OCI-LY7 (cell line): Measurements from ENCODE around the gene PDCD2L.

Source experiments
- EZH2phosphoT487 ChIP-seq: fragments of 200-600 bp; sonication (generic); IDR thresholded peaks from 2 replicates; pipeline ENCODE4 v1.6.1; 2018; ENCODE audit warnings: low read depth, borderline replicate concordance, mild to moderate bottlenecking, mixed run types, antibody characterized with exemption, low read length, moderate library complexity, mixed read lengths
- TF ChIP-seq, protein P1 (sequence below): fragments of 200-600 bp; sonication (generic); conservative IDR thresholded peaks from 2 replicates; pipeline ENCODE4 v1.5.1; 2014; ENCODE audit warnings: mild to moderate bottlenecking, antibody characterized with exemption, low read length, moderate library complexity, mixed read lengths

DNA sequence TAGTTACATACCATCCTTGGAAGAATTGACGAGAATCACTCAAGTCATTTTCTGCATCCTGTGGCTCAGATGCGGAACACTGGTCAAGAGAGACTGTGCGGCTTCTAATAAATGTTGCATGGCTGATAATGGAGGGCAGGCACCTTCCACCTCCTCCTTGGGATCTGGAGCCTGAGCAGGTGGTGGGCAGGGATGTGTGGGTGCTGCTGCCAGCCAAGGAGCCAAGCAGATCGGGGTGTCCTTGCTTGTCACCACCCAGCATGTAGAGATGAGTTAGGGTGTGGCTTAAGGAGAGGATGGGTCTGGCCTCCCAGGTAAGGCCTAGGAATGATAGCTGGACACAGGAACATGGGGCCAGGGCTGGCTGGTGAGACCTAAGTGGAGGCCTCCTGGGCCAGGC lies 21.7 kb upstream of the PDCD2L start:
- TF ChIP-seq, protein P1, sequence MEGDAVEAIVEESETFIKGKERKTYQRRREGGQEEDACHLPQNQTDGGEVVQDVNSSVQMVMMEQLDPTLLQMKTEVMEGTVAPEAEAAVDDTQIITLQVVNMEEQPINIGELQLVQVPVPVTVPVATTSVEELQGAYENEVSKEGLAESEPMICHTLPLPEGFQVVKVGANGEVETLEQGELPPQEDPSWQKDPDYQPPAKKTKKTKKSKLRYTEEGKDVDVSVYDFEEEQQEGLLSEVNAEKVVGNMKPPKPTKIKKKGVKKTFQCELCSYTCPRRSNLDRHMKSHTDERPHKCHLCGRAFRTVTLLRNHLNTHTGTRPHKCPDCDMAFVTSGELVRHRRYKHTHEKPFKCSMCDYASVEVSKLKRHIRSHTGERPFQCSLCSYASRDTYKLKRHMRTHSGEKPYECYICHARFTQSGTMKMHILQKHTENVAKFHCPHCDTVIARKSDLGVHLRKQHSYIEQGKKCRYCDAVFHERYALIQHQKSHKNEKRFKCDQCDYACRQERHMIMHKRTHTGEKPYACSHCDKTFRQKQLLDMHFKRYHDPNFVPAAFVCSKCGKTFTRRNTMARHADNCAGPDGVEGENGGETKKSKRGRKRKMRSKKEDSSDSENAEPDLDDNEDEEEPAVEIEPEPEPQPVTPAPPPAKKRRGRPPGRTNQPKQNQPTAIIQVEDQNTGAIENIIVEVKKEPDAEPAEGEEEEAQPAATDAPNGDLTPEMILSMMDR: no peak
- no peak for TF ChIP-seq EZH2phosphoT487
